22Rv1 (cell line): Measurements from ENCODE around the gene GPS2.

Experiments used
- ZFX ChIP-seq: fragments of 450-650 bp; IDR thresholded peaks from 2 replicates; pipeline ENCODE4 v1.6.1; 2017; ENCODE audit warnings: antibody characterized with exemption, borderline replicate concordance
- TF ChIP-seq, protein P1 (sequence below): fragments of 450-650 bp; IDR thresholded peaks from 2 replicates; pipeline ENCODE4 v1.5.1; 2017; ENCODE audit warnings: mild to moderate bottlenecking

DNA sequence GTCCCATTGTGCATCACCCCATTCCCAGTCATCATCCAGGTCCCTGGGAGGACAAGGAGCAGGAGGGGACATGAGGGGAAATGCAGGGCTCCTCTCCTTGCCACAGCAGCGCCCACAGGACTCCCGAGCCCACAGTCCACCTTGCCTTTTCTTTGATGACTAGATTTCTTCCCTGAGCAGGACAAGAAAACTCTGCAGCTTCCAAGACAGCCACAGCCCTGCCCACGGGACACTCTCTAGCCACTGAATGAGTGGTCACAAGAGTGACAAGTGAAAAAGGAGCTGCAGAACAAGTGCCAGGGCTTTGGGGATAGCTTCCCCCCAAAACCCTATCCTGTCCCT lies 9.2 kb upstream of the GPS2 start:
- TF ChIP-seq, protein P1, sequence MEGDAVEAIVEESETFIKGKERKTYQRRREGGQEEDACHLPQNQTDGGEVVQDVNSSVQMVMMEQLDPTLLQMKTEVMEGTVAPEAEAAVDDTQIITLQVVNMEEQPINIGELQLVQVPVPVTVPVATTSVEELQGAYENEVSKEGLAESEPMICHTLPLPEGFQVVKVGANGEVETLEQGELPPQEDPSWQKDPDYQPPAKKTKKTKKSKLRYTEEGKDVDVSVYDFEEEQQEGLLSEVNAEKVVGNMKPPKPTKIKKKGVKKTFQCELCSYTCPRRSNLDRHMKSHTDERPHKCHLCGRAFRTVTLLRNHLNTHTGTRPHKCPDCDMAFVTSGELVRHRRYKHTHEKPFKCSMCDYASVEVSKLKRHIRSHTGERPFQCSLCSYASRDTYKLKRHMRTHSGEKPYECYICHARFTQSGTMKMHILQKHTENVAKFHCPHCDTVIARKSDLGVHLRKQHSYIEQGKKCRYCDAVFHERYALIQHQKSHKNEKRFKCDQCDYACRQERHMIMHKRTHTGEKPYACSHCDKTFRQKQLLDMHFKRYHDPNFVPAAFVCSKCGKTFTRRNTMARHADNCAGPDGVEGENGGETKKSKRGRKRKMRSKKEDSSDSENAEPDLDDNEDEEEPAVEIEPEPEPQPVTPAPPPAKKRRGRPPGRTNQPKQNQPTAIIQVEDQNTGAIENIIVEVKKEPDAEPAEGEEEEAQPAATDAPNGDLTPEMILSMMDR, result peak; percentile 71
- TF ChIP-seq ZFX, result no peak
